Measurements from ENCODE around the gene C1QTNF8. TPM values are rescaled to one million over a fixed set of nuclear protein-coding genes. Genes with fewer than 3 reads are reported as not detected.

C1QTNF8 gene
- total and polyA plus RNA-seq, 2 of the 8 experiments (the other 6 are each of a cell fraction or from before 2014, with no cell fraction given) = not detected

GRCh38 chr16:1063728-1064127, 32.3 kb downstream of the C1QTNF8 start (continued):
- no peak for TF ChIP-seq EP300 (IDR thresholded peaks at IDR 0.05; ENCODE audit: borderline replicate concordance in 1 of 2, low read depth in 2 of 2, low read length in 2 of 2)
- TF ChIP-seq BRCA1 (IDR thresholded peaks at IDR 0.05; ENCODE audit: low read depth, low read length) = no peak

Measured in H1 (cell line).